ENCODE data around the gene MGAT1.

MGAT1 gene

GRCh38 chr5:180804129-180804618, 1.6 kb upstream of the MGAT1 start:
- Histone ChIP-seq H4K91ac (ENCODE audit: low read length) (no peak overlapping the region), H3K4ac (ENCODE audit: low read depth in 1 of 2, low read length in 2 of 2) (peak overlapping the region in 1 of 2 experiments; percentile 77), H3K27ac (ENCODE audit: low read length, poor library complexity, severe bottlenecking) (peak overlapping the region; percentile 74), H3K9me3 (ENCODE audit: control insufficient read depth, low read length) (no peaks in the 10 kb centered on the region), H3K9ac (ENCODE audit: low read length) (peak overlapping the region; percentile 96), H3K18ac (ENCODE audit: low read depth in 1 of 2, low read length in 2 of 2) (no peak overlapping the region), H2AFZ (ENCODE audit: low read depth, low read length) (no peak overlapping the region), H4K8ac (ENCODE audit: low read length) (no peak overlapping the region), H3K36me3 (ENCODE audit: control insufficient read depth in 1 of 2, insufficient read depth in 2 of 2, low read depth in 1 of 2, low read length in 2 of 2) (peaks cover 27 to 38% of the 10 kb centered on the region in 2 experiments), H3K4me1 (ENCODE audit: control insufficient read depth, insufficient read depth, low read depth, low read length) (peaks cover 49% of the 10 kb centered on the region), H2BK5ac (ENCODE audit: low read depth, low read length, poor library complexity, severe bottlenecking) (no peak overlapping the region), H3K27me3 (ENCODE audit: control insufficient read depth in 1 of 2, insufficient read depth in 1 of 2, low read length in 2 of 2) (no peaks in the 10 kb centered on the region), H2BK15ac (ENCODE audit: low read depth, poor library complexity, severe bottlenecking) (no peak overlapping the region), H3K4me3 (ENCODE audit: insufficient read depth in 1 of 2, low read depth in 1 of 2, low read length in 2 of 2) (peak overlapping the region in 1 of 2 experiments; percentile 71), H3K23ac (ENCODE audit: low read length in 2 of 2) (no peak overlapping the region), H2BK12ac (ENCODE audit: low read length in 2 of 2) (no peak overlapping the region), H3K4me2 (ENCODE audit: low read length, poor library complexity, severe bottlenecking) (no peak overlapping the region), H3K14ac (ENCODE audit: low read length in 2 of 2) (no peak overlapping the region), H2BK120ac (ENCODE audit: low read depth, low read length) (no peak overlapping the region), H2AK5ac (ENCODE audit: low read length, severe bottlenecking) (no peak overlapping the region), H3K79me1 (replicated peaks; ENCODE audit: low read length, poor library complexity, severe bottlenecking) (peaks cover 19% of the 10 kb centered on the region)
- no peak for DNase-seq
- WGBS = 98% methylated on average over 22 of the region's 22 CpGs

GRCh38 chr5:180803181-180804128, 849 bp upstream of the MGAT1 start:
- Histone ChIP-seq H2AK5ac (ENCODE audit: low read length, severe bottlenecking) (peak overlapping the region; percentile 74), H3K9ac (ENCODE audit: low read length) (peak overlapping the region; percentile 96), H4K91ac (ENCODE audit: low read length) (peak overlapping the region; percentile 70), H3K4ac (ENCODE audit: low read depth in 1 of 2, low read length in 2 of 2) (peak overlapping the region; percentile 54 to 91), H3K4me2 (ENCODE audit: low read length, poor library complexity, severe bottlenecking) (peak overlapping the region; percentile 97), H3K18ac (ENCODE audit: low read depth in 1 of 2, low read length in 2 of 2) (peak overlapping the region; percentile 83 to 88), H2BK15ac (ENCODE audit: low read depth, poor library complexity, severe bottlenecking) (peak overlapping the region; percentile 82), H3K9me3 (ENCODE audit: control insufficient read depth, low read length) (no peaks in the 10 kb centered on the region), H2AFZ (ENCODE audit: low read depth, low read length) (peak overlapping the region; percentile 74), H2BK120ac (ENCODE audit: low read depth, low read length) (peak overlapping the region; percentile 90), H3K14ac (ENCODE audit: low read length in 2 of 2) (no peak overlapping the region), H3K27ac (ENCODE audit: low read length, poor library complexity, severe bottlenecking) (peak overlapping the region; percentile 74), H3K27me3 (ENCODE audit: control insufficient read depth in 1 of 2, insufficient read depth in 1 of 2, low read length in 2 of 2) (no peaks in the 10 kb centered on the region), H4K8ac (ENCODE audit: low read length) (peak overlapping the region; percentile 66), H3K4me3 (ENCODE audit: insufficient read depth in 1 of 2, low read depth in 1 of 2, low read length in 2 of 2) (peak overlapping the region; percentile 61 to 71), H3K79me1 (replicated peaks; ENCODE audit: low read length, poor library complexity, severe bottlenecking) (peaks cover 16% of the 10 kb centered on the region), H2BK5ac (ENCODE audit: low read depth, low read length, poor library complexity, severe bottlenecking) (peak overlapping the region; percentile 88), H3K23ac (ENCODE audit: low read length in 2 of 2) (peak overlapping the region in 1 of 2 experiments; percentile 80), H2BK12ac (ENCODE audit: low read length in 2 of 2) (peak overlapping the region; percentile 15 to 47), H3K36me3 (ENCODE audit: control insufficient read depth in 1 of 2, insufficient read depth in 2 of 2, low read depth in 1 of 2, low read length in 2 of 2) (peaks cover 29 to 44% of the 10 kb centered on the region in 2 experiments), H3K4me1 (ENCODE audit: control insufficient read depth, insufficient read depth, low read depth, low read length) (peaks cover 49% of the 10 kb centered on the region)
- peak; percentile 53 for DNase-seq
- 69% methylated on average over 41 of the region's 41 CpGs for WGBS

DNA sequence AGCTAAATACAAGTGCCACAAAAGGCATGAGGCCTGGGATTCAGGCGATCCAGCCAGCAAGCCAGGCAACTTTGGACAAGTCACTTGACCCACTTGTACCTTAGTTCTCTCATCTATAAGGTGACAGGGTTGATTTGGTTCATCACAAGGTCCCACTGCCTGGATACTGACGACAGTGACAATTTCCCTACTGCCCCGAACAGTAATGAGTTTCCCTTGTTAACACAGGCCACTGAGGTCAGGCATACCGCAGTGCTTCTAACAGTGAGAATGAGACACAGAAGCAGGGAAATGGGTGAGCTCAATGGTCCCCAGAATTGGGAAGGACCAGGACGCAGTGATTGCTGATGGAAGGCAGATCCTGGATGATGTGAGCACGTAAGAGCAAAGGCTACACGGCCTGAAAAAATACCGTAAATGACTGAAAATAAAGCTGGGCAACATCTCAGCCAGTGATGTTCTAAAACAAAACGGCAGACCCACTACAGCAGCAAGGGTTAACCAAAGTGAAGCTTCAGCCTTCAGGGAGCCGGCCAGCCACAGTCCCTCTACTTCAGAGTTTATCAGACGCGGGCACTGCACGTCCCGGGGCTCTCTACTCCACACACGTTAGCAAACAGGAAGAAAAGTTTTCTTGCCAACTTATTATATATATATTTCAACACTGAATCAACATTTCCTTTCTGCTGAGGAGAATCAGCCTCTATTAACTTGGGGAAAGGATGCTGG, 846 bp downstream of the MGAT1 start:
- H3K9ac ChIP-seq (ENCODE audit: low read length) = peak overlapping the region; percentile 96
- peak overlapping the region; percentile 87 for H4K91ac ChIP-seq (ENCODE audit: low read length)
- DNase-seq = no peak
- peak overlapping the region; percentile 73 for H3K27ac ChIP-seq (ENCODE audit: low read length, poor library complexity, severe bottlenecking)
- peak overlapping the region; percentile 91 for H3K4me2 ChIP-seq (ENCODE audit: low read length, poor library complexity, severe bottlenecking)
- no peak overlapping the region for H2BK120ac ChIP-seq (ENCODE audit: low read depth, low read length)
- peak overlapping the region; percentile 95 for H3K4me3 ChIP-seq (ENCODE audit: insufficient read depth in 1 of 2, low read depth in 1 of 2, low read length in 2 of 2)
- no peak overlapping the region for H2AFZ ChIP-seq (ENCODE audit: low read depth, low read length)
- H3K4ac ChIP-seq (ENCODE audit: low read depth in 1 of 2, low read length in 2 of 2) = peak overlapping the region in 1 of 2 experiments; percentile 4
- no peaks in the 10 kb centered on the region for H3K9me3 ChIP-seq (ENCODE audit: control insufficient read depth, low read length)
- peaks cover 10% of the 10 kb centered on the region for H3K79me1 ChIP-seq (replicated peaks; ENCODE audit: low read length, poor library complexity, severe bottlenecking)
- H2AK5ac ChIP-seq (ENCODE audit: low read length, severe bottlenecking) = peak overlapping the region; percentile 61
- no peak overlapping the region for H4K8ac ChIP-seq (ENCODE audit: low read length)
- H3K27me3 ChIP-seq (ENCODE audit: control insufficient read depth in 1 of 2, insufficient read depth in 1 of 2, low read length in 2 of 2) = no peaks in the 10 kb centered on the region
- H2BK5ac ChIP-seq (ENCODE audit: low read depth, low read length, poor library complexity, severe bottlenecking) = no peak overlapping the region
- peak overlapping the region in 1 of 2 experiments; percentile 70 for H3K23ac ChIP-seq (ENCODE audit: low read length in 2 of 2)
- H3K36me3 ChIP-seq (ENCODE audit: control insufficient read depth in 1 of 2, insufficient read depth in 2 of 2, low read depth in 1 of 2, low read length in 2 of 2) = peaks cover 35 to 37% of the 10 kb centered on the region in 2 experiments
- 27% methylated on average over 12 of the region's 15 CpGs for WGBS
- H3K14ac ChIP-seq (ENCODE audit: low read length in 2 of 2) = peak overlapping the region in 1 of 2 experiments; percentile 85
- H2BK12ac ChIP-seq (ENCODE audit: low read length in 2 of 2) = no peak overlapping the region
- H2BK15ac ChIP-seq (ENCODE audit: low read depth, poor library complexity, severe bottlenecking) = no peak overlapping the region
- H3K18ac ChIP-seq (ENCODE audit: low read depth in 1 of 2, low read length in 2 of 2) = peak overlapping the region in 1 of 2 experiments; percentile 61
- H3K4me1 ChIP-seq (ENCODE audit: control insufficient read depth, insufficient read depth, low read depth, low read length) = peaks cover 55% of the 10 kb centered on the region

Data from mesenchymal stem cell (in vitro differentiated cells and primary cell).